ENCODE results near the gene SIRPD.
A peak's percentile ranks its signal among the peaks of the same experiment; 100 is the strongest.

Gene SIRPD

GRCh38 chr20:1491860-1492642 lies 65.5 kb downstream of the SIRPD start:
- DNase-seq: no peak

GRCh38 chr20:1491281-1491840 lies 66.1 kb downstream of the SIRPD start, which contains the start of gene SIRPB2:
Gene SIRPB2 (minus strand): TSS chr20:1491420. CDS start chr20:1491359, 61 bp downstream.
- DNase-seq: peak; percentile 59

GRCh38 chr20:1490643-1491195 lies 66.8 kb downstream of the SIRPD start:
- peak; percentile 39 for DNase-seq

- peak; percentile 69 for DNase-seq
These were observed 67.6 kb downstream of the SIRPD start for GRCh38 chr20:1489764-1490436.

- DNase-seq: no peak
These were observed 68.2 kb downstream of the SIRPD start for GRCh38 chr20:1489325-1489724.

- no peak for DNase-seq
These were observed 70.9 kb downstream of the SIRPD start for GRCh38 chr20:1486566-1486965.

GRCh38 chr20:1484438-1485116 lies 72.9 kb downstream of the SIRPD start:
- DNase-seq: no peak
